Panc1 (cell line): Measurements from ENCODE around the gene PCCA. TPM values are rescaled to one million over a fixed set of nuclear protein-coding genes. Genes with fewer than 3 reads are reported as not detected.

Source experiments
- ATAC-seq: fragments of 200-7000 bp; cut with Tn5 transposase; 2 replicates; pipeline ENCODE4 v1.9.1; 2020; ENCODE audit warnings: mild to moderate bottlenecking, moderate library complexity
- BruUV-seq: library from RNA; stranded (reverse); fragments of 400-500 nt; replicated peaks from 2 replicates; lab custom pipeline; 2021; lab: Mats Ljungman, UMichigan
- CTCF ChIA-PET: fragments of 300-600 bp; sonication (Branson Sonifier 250); formaldehyde crosslinking; loops from one replicate; lab custom pipeline; 2022; ENCODE audit warnings: antibody characterized with exemption; lab: Charles Lee
- POLR2A ChIA-PET: fragments of 300-600 bp; sonication (Branson Sonifier 250); formaldehyde crosslinking; loops from one replicate; lab custom pipeline; 2022; ENCODE audit warnings: antibody characterized with exemption; lab: Charles Lee
- DNase-seq: peaks from one replicate; pipeline ENCODE4 v3.0.0-alpha.2; 2010; ENCODE audit warnings: low read depth, low spot score
- H3K27ac ChIP-seq: 2 replicates; pipeline ENCODE4 v1.5.1; 2011; ENCODE audit warnings: mild to moderate bottlenecking, low read length, inconsistent platforms
- H3K27me3 ChIP-seq: fragments of 200-500 bp; sonication (Bioruptor generic); 2 replicates; pipeline ENCODE4 v1.6.0; 2014; ENCODE audit warnings: low read length, inconsistent platforms; ENCODE audit not compliant: control insufficient read depth, insufficient read depth
- H3K36me3 ChIP-seq: fragments of 200-500 bp; sonication (Bioruptor generic); 2 replicates; pipeline ENCODE4 v1.5.1; 2014; ENCODE audit warnings: inconsistent platforms, mild to moderate bottlenecking, low read length, moderate library complexity; ENCODE audit not compliant: control insufficient read depth, insufficient read depth
- H3K4me1 ChIP-seq: 2 replicates; pipeline ENCODE4 v1.5.1; 2011; ENCODE audit warnings: inconsistent platforms, mild to moderate bottlenecking, low read length, moderate library complexity; ENCODE audit not compliant: control insufficient read depth, insufficient read depth
- H3K4me3 ChIP-seq, 2 experiments: 2 replicates each; pipeline ENCODE4 v1.5.1; 2011 to 2012; ENCODE audit warnings: low read depth in 2 of 2, low read length in 2 of 2, mild to moderate bottlenecking in 2 of 2, inconsistent platforms in 1 of 2, moderate library complexity in 1 of 2
- H3K9me3 ChIP-seq: fragments of 200-500 bp; sonication (Bioruptor generic); 2 replicates; pipeline ENCODE4 v1.5.1; 2014; ENCODE audit warnings: low read depth, mild to moderate bottlenecking, inconsistent platforms, low read length, moderate library complexity; ENCODE audit not compliant: control insufficient read depth, insufficient read depth
- CTCF ChIP-seq: fragments of 450-650 bp; IDR thresholded peaks from 2 replicates; pipeline ENCODE4 v1.5.1; 2017; ENCODE audit warnings: mild to moderate bottlenecking
- POLR2AphosphoS5 ChIP-seq: IDR thresholded peaks from 2 replicates; pipeline ENCODE4 v1.6.1; 2012; ENCODE audit warnings: mild to moderate bottlenecking, low read depth, low read length, moderate library complexity
- SIN3A ChIP-seq: IDR thresholded peaks from 2 replicates; pipeline ENCODE4 v1.6.1; 2012; ENCODE audit warnings: low read depth, mild to moderate bottlenecking, low read length, moderate library complexity, borderline replicate concordance; ENCODE audit not compliant: insufficient read depth
- TCF7L2 ChIP-seq: IDR thresholded peaks from 2 replicates; pipeline ENCODE4 v1.6.1; 2011; ENCODE audit warnings: mild to moderate bottlenecking, low read depth, low read length, inconsistent platforms
- in situ Hi-C: cut with HindIII; loops from 2 replicates; pipeline ENCODE4 v1.10.0; 2016; ENCODE audit warnings: low sequenced_read_pairs, low pct_unique_long_range_greater_than_20kb
- intact Hi-C: fragments of 100-400 bp; cut with micrococcal nuclease; formaldehyde crosslinking; loops from one replicate; pipeline ENCODE4 v1.10.0; 2022; ENCODE audit not compliant: unreplicated experiment
- total RNA-seq: library from RNA; stranded (reverse); gene quantifications from one replicate; pipeline ENCODE4 v1.2.1, GENCODE V29; 2021; ENCODE audit not compliant: unreplicated experiment
- TF ChIP-seq, protein P1 (sequence below), 2 experiments: IDR thresholded peaks; 2 replicates each; pipeline ENCODE4 v1.6.1; 2011 to 2012; ENCODE audit warnings: low read depth in 2 of 2, control low read depth in 1 of 2, low read length in 1 of 2, mild to moderate bottlenecking in 1 of 2, moderate library complexity in 1 of 2; ENCODE audit not compliant: insufficient read depth in 1 of 2

Gene PCCA
- total RNA-seq, 1 experiment from 2014 or later = 14.7 TPM

- H3K4me1 ChIP-seq = no peaks in the 10 kb centered on the region; the same call in 1 of the 2 replicates
- no peaks in the 10 kb centered on the region for H3K36me3 ChIP-seq
- H3K4me3 ChIP-seq = no peak overlapping the region
- no peak for TF ChIP-seq TCF7L2
- TF ChIP-seq, protein P1, sequence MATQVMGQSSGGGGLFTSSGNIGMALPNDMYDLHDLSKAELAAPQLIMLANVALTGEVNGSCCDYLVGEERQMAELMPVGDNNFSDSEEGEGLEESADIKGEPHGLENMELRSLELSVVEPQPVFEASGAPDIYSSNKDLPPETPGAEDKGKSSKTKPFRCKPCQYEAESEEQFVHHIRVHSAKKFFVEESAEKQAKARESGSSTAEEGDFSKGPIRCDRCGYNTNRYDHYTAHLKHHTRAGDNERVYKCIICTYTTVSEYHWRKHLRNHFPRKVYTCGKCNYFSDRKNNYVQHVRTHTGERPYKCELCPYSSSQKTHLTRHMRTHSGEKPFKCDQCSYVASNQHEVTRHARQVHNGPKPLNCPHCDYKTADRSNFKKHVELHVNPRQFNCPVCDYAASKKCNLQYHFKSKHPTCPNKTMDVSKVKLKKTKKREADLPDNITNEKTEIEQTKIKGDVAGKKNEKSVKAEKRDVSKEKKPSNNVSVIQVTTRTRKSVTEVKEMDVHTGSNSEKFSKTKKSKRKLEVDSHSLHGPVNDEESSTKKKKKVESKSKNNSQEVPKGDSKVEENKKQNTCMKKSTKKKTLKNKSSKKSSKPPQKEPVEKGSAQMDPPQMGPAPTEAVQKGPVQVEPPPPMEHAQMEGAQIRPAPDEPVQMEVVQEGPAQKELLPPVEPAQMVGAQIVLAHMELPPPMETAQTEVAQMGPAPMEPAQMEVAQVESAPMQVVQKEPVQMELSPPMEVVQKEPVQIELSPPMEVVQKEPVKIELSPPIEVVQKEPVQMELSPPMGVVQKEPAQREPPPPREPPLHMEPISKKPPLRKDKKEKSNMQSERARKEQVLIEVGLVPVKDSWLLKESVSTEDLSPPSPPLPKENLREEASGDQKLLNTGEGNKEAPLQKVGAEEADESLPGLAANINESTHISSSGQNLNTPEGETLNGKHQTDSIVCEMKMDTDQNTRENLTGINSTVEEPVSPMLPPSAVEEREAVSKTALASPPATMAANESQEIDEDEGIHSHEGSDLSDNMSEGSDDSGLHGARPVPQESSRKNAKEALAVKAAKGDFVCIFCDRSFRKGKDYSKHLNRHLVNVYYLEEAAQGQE (IDR thresholded peaks at IDR 0.05; ENCODE audit: insufficient read depth in 1 of 2, low read depth in 2 of 2, low read length in 1 of 2) = no peak
- intact Hi-C loops (no loop called here), in situ Hi-C loops (no loop called here)
- no TSS peak for BruUV-seq
- ATAC-seq (no peak), DNase-seq (no peak)
- H3K27me3 ChIP-seq = no peaks in the 10 kb centered on the region
- H3K9me3 ChIP-seq = no peaks in the 10 kb centered on the region
- CTCF ChIA-PET = no interaction called here
- H3K27ac ChIP-seq = peak overlapping the region; percentile 29; the same call in 1 of the 2 replicates
- POLR2A ChIA-PET = no interaction called here
Measured at GRCh38 chr13:100508455-100508854, 419.6 kb downstream of the PCCA start.

- POLR2A ChIA-PET = no interaction called here
- no TSS peak for BruUV-seq
- H3K9me3 ChIP-seq = no peaks in the 10 kb centered on the region
- in situ Hi-C loops = no loop called here
- no peaks in the 10 kb centered on the region for H3K36me3 ChIP-seq
- peaks cover 4% of the 10 kb centered on the region for H3K4me1 ChIP-seq
- ATAC-seq (no peak), DNase-seq (no peak)
- intact Hi-C loops = no loop called here
- CTCF ChIA-PET = no interaction called here
- no peaks in the 10 kb centered on the region for H3K27me3 ChIP-seq
- TF ChIP-seq SIN3A (no peak), CTCF (no peak), TCF7L2 (no peak), POLR2AphosphoS5 (no peak)
- TF ChIP-seq, protein P1 (IDR thresholded peaks at IDR 0.05; ENCODE audit: insufficient read depth in 1 of 2, low read depth in 2 of 2, low read length in 1 of 2) = no peak
- H3K4me3 ChIP-seq = no peak overlapping the region
- H3K27ac ChIP-seq = peak overlapping the region; percentile 11; the same call in 1 of the 2 replicates
Measured at GRCh38 chr13:100508996-100509395, 420.1 kb downstream of the PCCA start.
